Raji (cell line): ENCODE measurements around the gene SRSF10.

Source experiments
- POLR2A ChIP-seq: IDR thresholded peaks from 2 replicates; pipeline ENCODE4 v1.6.1; 2011; ENCODE audit warnings: low read depth, low read length, control low read depth; ENCODE audit not compliant: insufficient read depth

Gene SRSF10

DNA sequence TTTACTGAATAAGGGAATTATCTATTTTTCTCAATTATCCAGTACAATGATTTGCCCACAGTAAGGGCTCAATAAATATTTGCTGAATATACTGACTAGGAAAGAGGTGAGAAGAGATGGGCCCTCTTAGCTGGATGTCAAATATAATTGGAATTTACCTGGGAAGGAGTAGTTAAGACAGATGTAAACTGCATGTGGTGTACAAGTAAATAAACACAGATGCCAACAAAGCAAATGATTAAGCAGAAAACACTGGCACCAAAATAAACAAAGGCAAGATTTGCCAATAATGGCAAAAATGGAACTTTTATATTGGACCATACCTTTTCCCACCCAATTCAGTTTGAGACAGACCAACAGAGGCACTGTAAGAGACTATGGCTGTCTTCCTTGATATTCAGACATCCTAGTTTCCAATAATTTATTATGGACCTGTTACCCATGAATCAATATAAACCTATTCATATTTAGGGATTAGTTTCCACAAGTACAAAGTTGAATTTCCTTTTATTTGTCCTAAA lies 13.1 kb downstream of the SRSF10 start:
- TF ChIP-seq POLR2A: no peak

DNA sequence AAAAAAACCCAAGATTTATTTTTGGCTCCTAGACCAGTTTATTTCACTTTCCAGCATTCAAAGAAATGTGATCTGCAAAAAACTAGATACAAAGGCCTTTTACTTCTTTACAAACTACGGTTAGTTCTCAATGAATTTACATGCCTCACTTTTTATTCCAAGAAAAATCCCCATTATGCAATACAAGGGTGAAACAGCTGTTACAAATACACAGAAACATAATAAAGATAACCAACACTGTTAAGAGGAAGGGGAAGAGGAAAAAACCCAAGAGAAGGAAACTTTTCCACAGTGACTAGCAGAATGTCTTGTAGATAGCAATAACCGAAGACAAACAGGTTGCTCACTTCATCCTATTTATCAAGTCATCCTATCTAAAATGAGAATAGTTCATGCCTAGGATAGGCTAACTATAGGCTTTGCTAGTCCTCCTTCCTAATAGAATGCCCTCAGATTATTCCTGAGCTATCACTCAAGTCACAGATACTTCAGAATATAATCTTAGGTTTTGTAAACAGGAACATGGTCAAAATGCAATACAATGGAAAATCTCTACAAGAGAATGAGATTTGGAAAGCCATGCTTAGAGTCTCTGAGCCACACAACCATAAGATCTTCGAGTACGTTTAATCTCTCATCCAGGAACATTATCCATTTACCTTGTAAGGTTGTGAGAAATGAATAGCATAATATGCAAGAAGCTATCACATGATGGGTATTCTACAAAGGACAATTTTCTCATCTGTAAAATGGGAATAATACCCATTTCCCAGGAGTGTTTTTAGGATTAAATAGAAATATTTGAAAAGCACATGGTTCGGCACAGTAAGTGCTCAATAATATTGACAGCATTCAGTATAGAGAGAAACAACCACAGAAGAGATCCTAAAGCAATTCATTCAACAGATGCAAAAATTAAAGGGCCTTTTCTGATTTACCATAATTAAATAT lies 15.1 kb downstream of the SRSF10 start:
- TF ChIP-seq POLR2A: no peak

DNA sequence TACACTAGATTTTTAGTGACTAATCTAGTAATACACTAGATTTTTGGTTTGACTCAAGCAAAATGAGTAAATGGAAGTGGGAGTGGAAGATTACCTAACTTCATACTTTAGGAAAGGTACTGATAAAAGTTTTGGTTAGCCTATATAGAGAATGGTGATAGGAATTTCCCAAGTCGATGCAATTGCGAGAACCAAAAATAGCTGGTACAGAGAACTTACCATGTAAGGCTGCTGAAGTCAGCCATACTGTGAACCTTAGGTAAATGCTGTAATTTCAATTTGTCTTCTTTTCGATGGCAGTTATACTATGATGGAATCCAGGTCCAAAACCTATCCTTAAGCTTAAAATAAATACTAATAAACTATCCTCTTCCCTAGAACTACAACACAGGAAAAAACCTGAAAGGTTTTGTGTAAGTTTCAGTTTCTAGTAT lies 15.9 kb downstream of the SRSF10 start:
- 0 out of 2 replicates have a peak, but pooled peaks have one; percentile 6 for TF ChIP-seq POLR2A

- TF ChIP-seq POLR2A: 0 out of 2 replicates have a peak, but pooled peaks have one; percentile 11
Observed at GRCh38 chr1:23963617-23964234, 16.4 kb downstream of the SRSF10 start.

- TF ChIP-seq POLR2A: no peak
Observed at GRCh38 chr1:23960291-23961020, 19.7 kb downstream of the SRSF10 start.

DNA sequence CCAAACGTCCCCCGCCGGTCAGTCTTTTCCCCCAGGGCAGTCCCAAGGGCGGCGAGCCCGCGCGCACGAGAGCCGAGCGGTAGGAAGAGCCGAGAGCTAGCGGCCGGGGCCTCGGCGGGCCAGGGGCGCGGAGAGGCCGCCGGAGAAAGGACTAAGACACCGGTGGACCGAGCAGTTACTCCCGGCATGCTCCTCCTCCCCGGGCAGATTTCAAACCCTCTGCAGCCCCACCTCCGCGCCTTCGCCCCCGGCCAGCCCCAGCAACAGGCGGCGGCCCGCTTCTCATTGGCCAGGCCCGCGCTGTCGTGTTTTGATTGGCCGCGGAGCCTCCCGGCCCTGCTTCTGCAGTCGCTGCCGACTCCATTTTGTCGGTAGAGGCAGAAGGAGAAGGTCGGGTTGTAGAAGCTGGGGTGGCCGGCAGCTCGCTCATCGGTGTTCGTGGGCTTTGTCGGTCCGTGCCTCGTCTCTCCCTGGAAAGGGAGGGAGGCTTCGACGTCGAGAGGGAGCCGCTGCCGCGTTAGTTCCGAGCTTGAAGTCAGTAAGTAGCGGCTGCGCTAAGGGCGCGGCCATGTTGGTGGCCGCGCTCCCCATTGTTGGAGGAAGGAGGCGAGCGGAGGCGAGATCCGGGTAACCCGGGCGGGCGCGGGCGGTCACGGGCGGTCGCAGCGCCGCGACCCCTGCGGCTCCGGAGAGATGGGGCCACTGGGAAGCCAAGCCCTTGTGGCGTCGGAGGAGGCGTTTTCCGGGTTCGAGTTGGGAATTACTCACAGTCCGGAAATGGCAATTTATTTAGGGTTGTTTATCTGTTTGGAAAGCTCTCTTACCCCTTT lies 20.5 kb downstream of the SRSF10 start, which contains the start of gene PNRC2:
PNRC2 (plus strand) TSS at position 368 of the 830 bp plus-strand sequence. CDS start 1,630 bp downstream, outside the sequence.
- TF ChIP-seq POLR2A: peak; percentile 97

DNA sequence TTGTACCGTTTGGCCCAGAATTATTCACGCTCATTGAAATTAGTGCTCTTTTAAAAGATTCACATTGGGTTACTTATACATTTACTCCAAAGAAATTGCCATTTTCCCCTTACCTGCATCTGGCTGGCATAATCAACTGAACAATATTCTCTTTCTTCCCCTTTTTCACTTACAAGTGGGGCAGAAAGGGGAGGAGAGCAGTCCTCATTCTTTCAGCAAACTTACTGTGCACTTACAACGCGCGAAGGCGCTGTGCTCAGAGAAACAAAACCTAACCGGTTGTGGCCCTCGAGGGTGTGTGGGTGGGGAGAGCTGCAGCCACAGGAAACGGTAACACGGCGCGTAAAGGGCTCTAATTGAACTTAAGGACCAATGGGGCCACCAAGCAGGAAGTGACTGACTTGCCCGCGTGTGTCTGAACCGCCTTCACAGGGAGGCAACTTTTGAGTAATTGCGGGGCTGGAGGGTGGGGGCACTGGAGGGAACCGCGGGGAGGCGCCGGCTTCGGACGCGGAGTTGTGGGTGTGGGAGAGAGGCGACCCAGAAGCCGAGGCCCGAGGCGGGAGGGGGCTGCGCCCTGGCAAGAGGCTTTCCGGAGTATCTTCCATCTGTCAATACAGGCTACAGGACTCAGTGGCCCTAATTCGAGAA lies 21.2 kb downstream of the SRSF10 start:
- peak; percentile 88 for TF ChIP-seq POLR2A

DNA sequence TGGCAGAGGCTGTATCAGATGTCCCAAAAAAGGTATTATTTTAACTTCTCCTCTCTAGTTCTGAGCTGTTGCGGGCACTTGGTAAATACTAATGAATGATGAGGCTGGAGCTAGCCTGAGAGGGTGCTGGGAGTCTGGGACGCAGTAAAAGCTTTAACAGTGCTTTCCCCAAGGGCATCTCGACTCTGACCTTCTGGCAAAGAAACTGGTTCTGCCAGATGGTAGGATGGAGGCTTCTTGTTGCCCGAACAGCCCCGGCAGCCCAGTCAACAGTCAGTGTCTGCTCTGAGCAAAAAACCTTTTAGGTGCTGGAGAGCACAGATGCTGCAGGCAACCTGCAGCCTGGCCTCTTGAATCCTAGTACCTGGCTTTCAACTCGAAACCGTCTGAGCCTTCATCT lies 23.0 kb downstream of the SRSF10 start:
- TF ChIP-seq POLR2A: no peak

- TF ChIP-seq POLR2A: no peak
Observed at GRCh38 chr1:23953020-23953419, 27.1 kb downstream of the SRSF10 start.

GRCh38 chr1:23947366-23947765 lies 32.8 kb downstream of the SRSF10 start:
- no peak for TF ChIP-seq POLR2A

DNA sequence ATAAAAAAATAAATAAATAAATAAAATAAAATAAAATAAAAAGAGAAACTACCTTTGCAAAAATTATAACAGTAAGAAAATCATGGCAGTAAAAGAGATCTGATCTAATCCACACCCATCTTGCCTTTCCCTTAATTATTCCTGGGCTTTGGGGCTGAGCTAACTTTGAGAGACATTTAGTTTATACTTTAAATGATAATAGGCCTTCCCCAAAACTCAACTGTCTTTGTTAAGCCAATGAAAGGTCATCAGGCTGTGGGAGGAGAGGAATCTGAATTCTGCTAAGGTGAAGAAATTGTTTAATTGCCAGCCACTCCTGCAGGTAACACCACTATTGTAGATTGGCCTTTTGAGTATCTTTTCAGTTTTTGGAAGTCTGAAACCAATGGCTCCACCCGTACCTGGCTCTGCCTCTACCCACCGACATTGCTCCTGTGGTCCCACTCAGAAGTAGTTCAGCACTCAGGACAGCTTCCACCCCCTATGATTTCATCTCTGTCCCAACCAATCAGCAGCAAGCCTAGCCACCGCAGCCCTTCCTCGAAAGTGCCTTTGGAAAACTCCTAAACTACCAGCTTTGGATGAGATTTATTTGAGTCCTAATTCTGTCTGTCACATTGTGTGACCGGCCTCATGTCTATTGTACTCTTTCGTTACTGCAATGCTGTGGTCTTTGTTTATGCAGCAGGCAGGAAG lies 43.5 kb downstream of the SRSF10 start:
- no peak for TF ChIP-seq POLR2A

GRCh38 chr1:23931491-23931880 lies 48.6 kb downstream of the SRSF10 start:
- no peak for TF ChIP-seq POLR2A

GRCh38 chr1:23930861-23931490 lies 49.2 kb downstream of the SRSF10 start:
- TF ChIP-seq POLR2A: no peak
